H1 (cell line): ENCODE measurements around the gene BRSK2. TPM values are rescaled to one million over a fixed set of nuclear protein-coding genes. Genes with fewer than 3 reads are reported as not detected.

Experiments used
- ASH2L ChIP-seq: fragments of 200-600, 300-600 bp; sonication (generic); IDR thresholded peaks from one replicate; pipeline ENCODE4 v1.7.1; 2017; ENCODE audit warnings: low read length
- ATF2 ChIP-seq: IDR thresholded peaks from 2 replicates; pipeline ENCODE4 v1.6.1; 2012; ENCODE audit warnings: low read length, inconsistent platforms
- CHD1 ChIP-seq: IDR thresholded peaks from 2 replicates; pipeline ENCODE4 v1.6.1; 2012; ENCODE audit warnings: low read depth, low read length, improper control_type of control experiment
- CHD7 ChIP-seq: fragments of 300-600 bp; sonication (generic); IDR thresholded peaks from 2 replicates; pipeline ENCODE4 v1.7.1; 2012; ENCODE audit warnings: low read length, moderate library complexity, mild to moderate bottlenecking, inconsistent platforms; ENCODE audit not compliant: insufficient replicate concordance
- CREB1 ChIP-seq: IDR thresholded peaks from 2 replicates; pipeline ENCODE4 v1.6.1; 2012; ENCODE audit warnings: inconsistent platforms
- PHF8 ChIP-seq: fragments of 200-600 bp; sonication (generic); conservative IDR thresholded peaks from 2 replicates; pipeline ENCODE4 v1.7.1; 2012; ENCODE audit warnings: low read depth, mild to moderate bottlenecking, inconsistent platforms, low read length, moderate library complexity
- POLR2A ChIP-seq, 2 experiments: IDR thresholded peaks; 1 replicate in 1 of 2; 2 replicates in 1 of 2; pipeline ENCODE4 v1.6.1; 2011; ENCODE audit warnings: low read depth in 2 of 2, low read length in 2 of 2, mild to moderate bottlenecking in 2 of 2; ENCODE audit errors: control extremely low read depth in 1 of 2
- POU5F1 ChIP-seq: IDR thresholded peaks from 2 replicates; pipeline ENCODE4 v1.6.1; 2011; ENCODE audit warnings: low read depth, mild to moderate bottlenecking, low read length, moderate library complexity
- SIX5 ChIP-seq: IDR thresholded peaks from 2 replicates; pipeline ENCODE4 v1.6.1; 2011; ENCODE audit warnings: mild to moderate bottlenecking, low read depth, low read length
- TAF1 ChIP-seq: IDR thresholded peaks from 2 replicates; pipeline ENCODE4 v1.6.1; 2011; ENCODE audit warnings: mild to moderate bottlenecking, low read depth, low read length
- TAF7 ChIP-seq: optimal IDR thresholded peaks from 2 replicates; pipeline ENCODE3; 2011; ENCODE audit warnings: low read depth, mild to moderate bottlenecking, inconsistent platforms, low read length, moderate library complexity, borderline replicate concordance
- ZNF274 ChIP-seq: IDR thresholded peaks from 2 replicates; pipeline ENCODE4 v1.7.0; 2012; ENCODE audit warnings: low read length, borderline replicate concordance; ENCODE audit errors: extremely low read depth
- polyA plus RNA-seq, 7 experiments: library from polyadenylated mRNA; depleted of rRNA in 3 of 7; stranded (reverse) in 5 of 7; unstranded in 2 of 7; fragments of >200 nt in 5 of 7; fragments of 200-250 nt in 2 of 7; gene quantifications; 1 replicate in 5 of 7; 2 replicates in 1 of 7; 4 replicates in 1 of 7; pipeline versions ENCODE4 v1.2.1 to v1.2.3, GENCODE V29; 2011 to 2013; ENCODE audit warnings: missing spikeins in 2 of 7, mixed read lengths in 2 of 7
- total RNA-seq: library from RNA; stranded (reverse); fragmentation: NEBNext Ultra II Directional; extraction: Animal tissue kit (Norgen Biotek cat#: 25700); gene quantifications from 2 replicates; pipeline ENCODE4 v1.2.1, GENCODE V29; 2021

Gene BRSK2
- total and polyA plus RNA-seq, 2 of the 8 experiments (the other 6 are each of a cell fraction or from before 2014, with no cell fraction given), result 17.3 to 27.1 TPM

- TF ChIP-seq CHD7 (no peak), CREB1 (no peak), POLR2A (IDR thresholded peaks at IDR 0.05; ENCODE audit: control extremely low read depth in 1 of 2, low read depth in 2 of 2, low read length in 2 of 2) (no peak), TAF7 (no peak), CHD1 (no peak), ASH2L (no peak), POU5F1 (no peak), PHF8 (no peak), ATF2 (no peak), ZNF274 (no peak), SIX5 (no peak), TAF1 (no peak)
Observed at GRCh38 chr11:1475841-1476240, 86.1 kb downstream of the BRSK2 start (continued).
